ENCODE measurements around the gene TUBGCP6.
A peak's percentile ranks its signal among the peaks of the same experiment; 100 is the strongest.

TUBGCP6 gene

DNA sequence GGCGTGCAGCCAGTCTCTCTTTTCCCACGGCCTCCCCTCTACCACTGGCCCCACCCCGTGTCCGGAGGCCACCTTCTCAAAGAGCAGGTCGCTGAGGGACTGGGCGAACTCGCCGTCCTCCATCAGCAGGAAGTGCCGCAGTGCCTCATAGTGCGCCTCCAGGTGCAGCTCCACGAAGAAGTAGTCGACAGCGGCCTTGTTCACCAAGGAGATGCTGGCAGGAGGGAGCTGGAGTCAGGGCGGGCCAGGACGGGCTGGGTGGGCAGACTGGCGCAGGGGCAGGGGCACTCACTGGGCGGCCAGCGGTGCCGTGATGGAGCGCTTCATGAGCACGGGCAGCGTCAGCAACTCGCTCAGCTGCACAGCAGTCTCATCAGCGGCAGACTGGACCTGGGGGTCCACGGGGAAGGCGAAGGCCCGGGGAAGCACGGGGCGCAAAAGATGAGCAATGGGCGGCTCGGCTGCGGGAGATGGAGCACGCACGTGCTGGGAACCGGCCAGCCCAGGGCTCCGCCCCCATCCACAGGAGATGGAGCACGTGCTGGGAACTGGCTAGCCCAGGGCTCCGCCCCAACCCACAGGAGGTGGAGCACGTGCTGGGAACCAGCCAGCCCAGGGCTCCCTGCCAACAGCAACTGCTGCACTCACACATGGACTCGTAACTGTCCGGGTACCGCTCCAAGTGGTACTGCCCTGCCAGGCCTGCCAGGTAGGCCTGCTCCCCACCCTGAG, 25.7 kb downstream of the TUBGCP6 start:
- Histone ChIP-seq H3K27me3 (replicated peaks; ENCODE audit: control insufficient read depth, insufficient read depth, low read length) (no peaks in the 10 kb centered on the region), H3K4me1 (ENCODE audit: control insufficient read depth, insufficient read depth, low read length) (no peaks in the 10 kb centered on the region), H3K9ac (ENCODE audit: low read length) (no peak overlapping the region), H3K36me3 (ENCODE audit: control insufficient read depth, insufficient read depth, low read length, severe bottlenecking) (peaks cover 84% of the 10 kb centered on the region), H3K9me3 (ENCODE audit: control insufficient read depth, low read length) (no peaks in the 10 kb centered on the region), H3K4me3 (ENCODE audit: low read length) (no peak overlapping the region)
- peak; percentile 61 for DNase-seq (ENCODE audit: low read depth)

DNA sequence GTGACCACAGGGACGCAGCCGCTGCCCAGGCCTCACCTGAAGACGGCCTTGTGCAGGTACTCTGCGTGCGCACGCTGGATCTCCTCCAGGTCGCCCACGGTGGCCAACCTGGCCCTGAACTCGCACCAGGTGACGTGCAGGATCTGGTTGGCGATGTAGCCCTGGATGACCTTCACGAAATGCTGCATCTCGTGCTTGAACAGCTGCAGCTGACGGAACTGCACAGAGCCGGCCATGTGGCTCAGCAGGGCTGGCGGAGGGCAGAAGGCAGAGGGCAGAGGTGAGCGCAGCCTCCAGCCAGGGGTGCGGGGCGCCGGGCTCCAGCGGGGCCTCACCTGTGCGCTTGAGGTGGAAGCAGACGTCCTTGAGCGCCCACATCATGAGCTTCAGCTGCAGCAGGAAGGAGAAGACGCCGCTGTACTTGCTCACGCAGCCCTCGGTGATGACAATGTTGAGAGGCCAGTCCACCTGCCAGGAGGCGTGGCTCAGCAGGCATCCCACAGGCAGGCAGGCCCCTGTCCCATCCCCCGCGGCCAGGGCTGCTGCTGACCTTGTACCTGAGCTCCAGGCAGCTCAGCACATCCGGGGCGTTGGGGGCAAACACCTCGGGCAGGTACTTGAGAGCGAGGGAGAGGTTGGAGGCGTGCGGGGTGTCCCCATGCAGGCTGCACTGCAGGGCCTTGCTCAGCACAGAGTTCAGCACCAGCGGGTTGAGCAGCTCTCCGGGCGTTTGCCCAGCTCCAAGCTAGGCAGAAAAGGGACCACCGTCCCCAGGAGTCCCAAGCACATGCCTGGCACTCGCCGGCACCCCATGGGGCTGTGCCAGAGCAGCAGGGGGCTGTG, 26.4 kb downstream of the TUBGCP6 start:
- Histone ChIP-seq H3K36me3 (ENCODE audit: control insufficient read depth, insufficient read depth, low read length, severe bottlenecking) (peaks cover 79% of the 10 kb centered on the region), H3K4me3 (ENCODE audit: low read length) (no peak overlapping the region), H3K4me1 (ENCODE audit: control insufficient read depth, insufficient read depth, low read length) (no peaks in the 10 kb centered on the region), H3K9me3 (ENCODE audit: control insufficient read depth, low read length) (no peaks in the 10 kb centered on the region), H3K27me3 (replicated peaks; ENCODE audit: control insufficient read depth, insufficient read depth, low read length) (no peaks in the 10 kb centered on the region), H3K9ac (ENCODE audit: low read length) (no peak overlapping the region)
- no peak for DNase-seq (ENCODE audit: low read depth)

DNA sequence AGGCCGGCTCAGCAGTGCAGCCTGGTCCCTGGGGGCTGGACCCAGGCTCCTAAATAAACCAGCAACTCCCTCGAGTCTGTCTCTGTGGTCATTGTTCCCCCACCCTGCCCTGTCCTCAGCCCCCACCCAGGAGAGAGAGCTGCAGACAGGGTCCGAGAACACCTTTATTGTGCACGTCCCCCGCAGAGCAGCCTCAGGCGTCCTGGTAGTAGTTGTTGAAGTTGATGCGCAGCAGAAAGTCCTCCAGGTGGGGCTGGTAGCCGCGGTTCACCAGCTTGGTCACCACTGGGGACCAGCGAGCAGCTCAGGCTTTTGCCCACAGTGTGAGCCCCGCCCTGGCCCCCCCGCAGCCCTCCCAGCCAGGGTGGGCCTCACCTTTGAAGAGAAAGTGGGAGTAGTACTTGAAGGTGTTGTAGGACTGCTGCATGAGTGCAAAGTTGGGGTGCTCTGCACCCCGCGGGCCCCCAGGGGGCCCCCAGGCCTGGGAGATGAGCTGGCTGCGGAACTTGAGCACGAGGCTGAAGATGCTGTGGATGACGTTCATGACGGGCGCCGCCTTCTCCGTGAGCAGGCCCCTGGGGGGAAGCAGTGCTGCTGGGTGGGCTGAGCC, 27.2 kb downstream of the TUBGCP6 start:
- no peak for DNase-seq (ENCODE audit: low read depth)
- no peaks in the 10 kb centered on the region for H3K9me3 ChIP-seq (ENCODE audit: control insufficient read depth, low read length)
- H3K9ac ChIP-seq (ENCODE audit: low read length) = no peak overlapping the region
- H3K36me3 ChIP-seq (ENCODE audit: control insufficient read depth, insufficient read depth, low read length, severe bottlenecking) = peaks cover 80% of the 10 kb centered on the region
- no peak overlapping the region for H3K4me3 ChIP-seq (ENCODE audit: low read length)
- no peaks in the 10 kb centered on the region for H3K4me1 ChIP-seq (ENCODE audit: control insufficient read depth, insufficient read depth, low read length)
- H3K27me3 ChIP-seq (replicated peaks; ENCODE audit: control insufficient read depth, insufficient read depth, low read length) = no peaks in the 10 kb centered on the region

DNA sequence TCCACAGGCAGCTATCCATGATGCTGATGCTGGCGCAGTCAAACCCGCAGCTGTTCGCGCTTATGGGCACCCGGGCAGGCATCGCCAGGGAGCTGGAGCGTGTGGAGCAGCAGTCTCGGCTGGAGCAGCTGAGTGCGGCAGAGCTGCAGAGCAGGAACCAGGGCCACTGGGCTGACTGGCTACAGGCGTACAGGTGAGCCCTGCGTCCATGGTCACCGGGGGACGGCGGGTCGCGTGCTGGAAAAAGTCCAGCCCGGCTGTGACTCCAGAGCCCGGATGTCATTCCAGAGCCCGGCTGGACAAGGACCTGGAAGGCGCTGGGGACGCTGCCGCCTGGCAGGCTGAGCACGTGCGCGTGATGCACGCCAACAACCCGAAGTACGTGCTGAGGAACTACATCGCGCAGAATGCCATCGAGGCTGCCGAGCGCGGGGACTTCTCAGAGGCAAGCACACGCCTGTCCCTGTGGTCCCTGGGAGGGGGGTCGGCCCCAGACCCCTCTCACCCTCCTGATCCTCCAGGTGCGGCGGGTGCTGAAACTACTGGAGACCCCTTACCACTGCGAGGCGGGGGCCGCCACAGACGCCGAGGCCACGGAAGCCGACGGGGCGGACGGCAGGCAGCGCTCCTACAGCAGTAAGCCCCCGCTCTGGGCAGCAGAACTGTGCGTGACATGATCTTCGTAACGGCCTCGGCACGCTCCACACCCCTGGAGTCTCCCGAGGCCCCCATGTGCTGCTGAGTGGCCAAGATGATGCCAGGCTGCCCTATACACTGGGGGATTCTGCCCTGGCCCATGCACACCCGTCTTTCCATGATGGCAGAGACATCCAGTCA, 27.9 kb downstream of the TUBGCP6 start:
- Histone ChIP-seq H3K9ac (ENCODE audit: low read length) (no peak overlapping the region), H3K9me3 (ENCODE audit: control insufficient read depth, low read length) (no peaks in the 10 kb centered on the region), H3K4me1 (ENCODE audit: control insufficient read depth, insufficient read depth, low read length) (no peaks in the 10 kb centered on the region), H3K4me3 (ENCODE audit: low read length) (no peak overlapping the region), H3K27me3 (replicated peaks; ENCODE audit: control insufficient read depth, insufficient read depth, low read length) (no peaks in the 10 kb centered on the region), H3K36me3 (ENCODE audit: control insufficient read depth, insufficient read depth, low read length, severe bottlenecking) (peaks cover 79% of the 10 kb centered on the region)
- no peak for DNase-seq (ENCODE audit: low read depth)

DNA sequence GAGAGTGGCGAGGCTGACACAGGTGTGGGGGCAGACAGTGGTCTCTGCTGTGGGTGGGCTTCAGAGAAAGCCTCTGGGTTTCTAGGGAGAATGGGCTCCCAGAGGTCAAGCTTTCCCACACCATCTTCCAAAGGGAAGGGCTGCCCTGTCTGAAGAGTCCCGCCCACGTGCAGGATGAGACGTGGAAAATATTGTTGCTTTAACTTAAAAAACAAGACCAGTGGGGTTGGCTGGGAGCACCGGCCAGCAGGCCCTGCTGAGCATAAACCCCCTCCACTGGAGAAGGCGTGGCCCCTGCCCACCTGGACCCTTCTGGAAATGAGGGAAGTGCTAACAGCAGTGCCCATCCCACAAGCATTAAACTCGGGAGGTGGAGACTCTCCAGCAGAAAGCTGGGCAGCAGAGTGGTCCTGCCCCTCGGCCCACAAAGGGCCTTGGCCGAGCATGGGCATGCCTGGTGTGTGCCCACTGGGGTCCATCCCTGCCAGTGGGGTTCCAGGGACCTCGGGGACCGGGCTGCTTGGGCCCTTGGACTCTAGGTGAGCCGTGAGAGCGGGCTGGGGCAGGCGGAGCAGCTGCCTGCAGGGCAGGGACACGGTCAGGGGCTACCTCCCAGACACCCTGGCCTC, 28.7 kb downstream of the TUBGCP6 start:
- DNase-seq (ENCODE audit: low read depth) = no peak
- H3K9me3 ChIP-seq (ENCODE audit: control insufficient read depth, low read length) = no peaks in the 10 kb centered on the region
- H3K9ac ChIP-seq (ENCODE audit: low read length) = no peak overlapping the region
- no peaks in the 10 kb centered on the region for H3K27me3 ChIP-seq (replicated peaks; ENCODE audit: control insufficient read depth, insufficient read depth, low read length)
- no peaks in the 10 kb centered on the region for H3K4me1 ChIP-seq (ENCODE audit: control insufficient read depth, insufficient read depth, low read length)
- no peak overlapping the region for H3K4me3 ChIP-seq (ENCODE audit: low read length)
- peaks cover 74% of the 10 kb centered on the region for H3K36me3 ChIP-seq (ENCODE audit: control insufficient read depth, insufficient read depth, low read length, severe bottlenecking)

DNA sequence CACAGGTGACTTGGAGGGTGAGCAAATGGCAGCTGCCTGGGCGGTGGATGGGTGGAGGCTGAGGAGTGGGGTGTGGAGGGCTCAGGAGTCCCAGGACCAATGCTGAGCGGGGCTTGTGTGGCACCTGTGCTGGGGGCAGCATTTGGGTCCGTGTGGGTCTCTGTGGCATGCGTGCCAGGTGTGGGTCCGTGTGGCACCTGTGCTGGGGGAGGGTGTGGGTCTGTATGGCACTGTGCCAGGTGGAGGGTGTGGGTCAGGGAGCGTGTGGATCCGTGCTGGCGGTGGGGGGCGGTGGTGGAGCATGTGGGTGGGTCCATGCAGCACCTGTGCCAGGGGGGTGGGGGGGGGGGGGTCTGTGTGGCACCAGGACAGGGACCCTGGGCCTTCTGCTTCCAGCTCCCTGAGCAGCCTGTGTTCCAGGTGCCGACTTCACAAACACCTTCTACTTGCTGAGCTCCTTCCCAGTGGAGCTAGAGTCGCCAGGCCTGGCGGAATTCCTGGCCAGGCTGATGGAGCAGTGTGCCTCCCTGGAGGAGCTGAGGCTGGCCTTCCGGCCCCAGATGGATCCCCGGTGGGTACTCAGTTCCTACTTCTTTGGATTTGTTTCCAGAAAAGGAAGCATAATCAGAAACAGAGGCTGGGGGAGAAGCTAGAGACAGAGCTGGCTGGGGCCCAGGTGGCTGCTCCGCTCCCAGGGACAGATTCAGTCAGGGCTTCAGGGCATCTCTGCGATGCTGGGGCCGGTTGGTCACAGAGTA, 29.3 kb downstream of the TUBGCP6 start:
- no peaks in the 10 kb centered on the region for H3K27me3 ChIP-seq (replicated peaks; ENCODE audit: control insufficient read depth, insufficient read depth, low read length)
- DNase-seq (ENCODE audit: low read depth) = no peak
- H3K9ac ChIP-seq (ENCODE audit: low read length) = no peak overlapping the region
- no peaks in the 10 kb centered on the region for H3K4me1 ChIP-seq (ENCODE audit: control insufficient read depth, insufficient read depth, low read length)
- peaks cover 74% of the 10 kb centered on the region for H3K36me3 ChIP-seq (ENCODE audit: control insufficient read depth, insufficient read depth, low read length, severe bottlenecking)
- H3K4me3 ChIP-seq (ENCODE audit: low read length) = no peak overlapping the region
- H3K9me3 ChIP-seq (ENCODE audit: control insufficient read depth, low read length) = no peaks in the 10 kb centered on the region

DNA sequence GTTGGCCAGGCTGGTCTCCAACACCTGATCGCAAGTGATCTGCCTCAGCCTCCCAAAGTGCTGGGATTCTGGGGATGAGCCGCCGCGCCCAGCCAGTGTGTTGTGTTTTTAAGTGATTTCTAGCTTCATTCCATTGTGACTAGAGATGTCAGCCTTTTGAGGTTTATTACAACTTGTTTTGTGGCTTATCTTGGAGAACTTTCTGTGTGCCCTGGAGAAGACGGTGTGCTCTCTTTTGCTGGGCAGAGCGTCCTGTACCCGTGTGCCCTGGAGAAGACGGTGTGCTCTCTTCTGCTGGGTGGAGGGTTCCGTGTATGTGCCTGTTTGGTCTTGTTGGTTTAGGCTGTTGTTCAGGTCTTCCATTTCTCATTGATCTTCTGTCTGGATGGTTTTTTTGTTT, 31.6 kb downstream of the TUBGCP6 start:
- Histone ChIP-seq H3K9ac (ENCODE audit: low read length) (no peak overlapping the region), H3K27me3 (replicated peaks; ENCODE audit: control insufficient read depth, insufficient read depth, low read length) (no peaks in the 10 kb centered on the region), H3K4me3 (ENCODE audit: low read length) (no peak overlapping the region), H3K9me3 (ENCODE audit: control insufficient read depth, low read length) (no peaks in the 10 kb centered on the region), H3K36me3 (ENCODE audit: control insufficient read depth, insufficient read depth, low read length, severe bottlenecking) (peaks cover 63% of the 10 kb centered on the region), H3K4me1 (ENCODE audit: control insufficient read depth, insufficient read depth, low read length) (no peaks in the 10 kb centered on the region)
- DNase-seq (ENCODE audit: low read depth) = no peak

DNA sequence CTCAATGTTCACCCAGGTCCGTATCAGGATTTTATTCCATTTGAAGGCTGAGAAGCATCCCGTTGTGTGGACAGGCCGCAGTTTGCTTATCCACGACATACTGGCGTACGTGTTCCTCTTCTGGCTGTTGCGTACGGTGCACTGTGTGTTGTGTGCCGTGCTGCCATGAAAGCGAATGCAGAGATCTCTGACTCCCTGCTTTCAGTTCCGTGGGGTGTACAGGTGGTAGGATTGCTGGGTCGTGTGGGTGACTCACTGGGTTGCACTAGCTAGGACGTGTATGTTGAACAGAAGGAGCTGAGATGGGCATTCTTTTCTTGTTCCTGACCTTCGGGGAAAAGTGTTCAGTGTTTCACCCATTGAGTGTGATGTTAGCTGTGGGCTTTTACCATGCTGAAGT, 33.7 kb downstream of the TUBGCP6 start:
- Histone ChIP-seq H3K36me3 (ENCODE audit: control insufficient read depth, insufficient read depth, low read length, severe bottlenecking) (peaks cover 56% of the 10 kb centered on the region), H3K4me3 (ENCODE audit: low read length) (no peak overlapping the region), H3K27me3 (replicated peaks; ENCODE audit: control insufficient read depth, insufficient read depth, low read length) (no peaks in the 10 kb centered on the region), H3K9me3 (ENCODE audit: control insufficient read depth, low read length) (no peaks in the 10 kb centered on the region), H3K9ac (ENCODE audit: low read length) (no peak overlapping the region), H3K4me1 (ENCODE audit: control insufficient read depth, insufficient read depth, low read length) (peaks cover 6% of the 10 kb centered on the region)
- no peak for DNase-seq (ENCODE audit: low read depth)

DNA sequence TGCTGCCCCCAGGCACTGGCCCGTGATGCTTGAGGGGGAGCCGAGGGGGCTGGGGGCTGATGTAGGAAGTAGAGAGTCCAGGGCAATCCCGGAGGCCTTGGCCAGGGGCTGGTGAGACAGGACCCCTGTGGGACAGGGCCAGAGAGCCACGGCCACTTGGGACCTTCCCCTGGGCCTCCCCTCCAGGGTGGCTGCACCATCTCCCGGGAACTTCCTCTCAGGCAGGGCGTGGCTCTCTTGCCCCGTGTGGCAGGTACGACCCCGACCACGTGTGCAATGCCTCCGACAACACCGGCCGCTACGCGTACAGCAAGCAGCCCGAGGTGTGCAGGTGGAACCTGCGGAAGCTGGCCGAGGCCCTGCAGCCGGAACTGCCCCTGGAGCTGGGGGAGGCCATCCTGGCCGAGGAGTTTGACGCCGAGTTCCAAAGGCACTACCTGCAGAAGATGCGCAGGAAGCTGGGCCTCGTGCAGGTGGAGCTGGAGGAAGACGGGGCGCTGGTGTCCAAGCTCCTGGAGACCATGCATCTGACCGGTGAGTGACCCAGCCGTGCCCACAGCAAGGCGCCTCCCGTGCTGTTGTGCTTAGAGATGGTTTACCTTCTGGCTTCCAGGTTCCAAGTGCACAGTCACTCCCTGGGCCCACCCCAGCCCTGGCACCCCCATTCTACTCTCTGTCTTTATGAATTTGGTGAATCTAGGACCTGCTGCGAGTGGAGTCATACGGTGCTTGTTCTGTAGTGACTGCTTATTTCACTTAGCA, 34.3 kb downstream of the TUBGCP6 start:
- Histone ChIP-seq H3K9ac (ENCODE audit: low read length) (no peak overlapping the region), H3K4me1 (ENCODE audit: control insufficient read depth, insufficient read depth, low read length) (peaks cover 10% of the 10 kb centered on the region), H3K36me3 (ENCODE audit: control insufficient read depth, insufficient read depth, low read length, severe bottlenecking) (peaks cover 50% of the 10 kb centered on the region), H3K4me3 (ENCODE audit: low read length) (no peak overlapping the region), H3K9me3 (ENCODE audit: control insufficient read depth, low read length) (no peaks in the 10 kb centered on the region), H3K27me3 (replicated peaks; ENCODE audit: control insufficient read depth, insufficient read depth, low read length) (no peaks in the 10 kb centered on the region)
- DNase-seq (ENCODE audit: low read depth) = no peak

Data from adipocyte (in vitro differentiated cells).